HG02678 (cell line): Measurements from ENCODE around the gene GPR157.
A peak's percentile ranks its signal among the peaks of the same experiment; 100 is the strongest.
"Not testable (repeated sequence)": the region's sequence is repeated elsewhere in the genome, so short reads cannot be mapped to it uniquely, and the experiment has no call there.

Experiments used
- ATAC-seq: cut with Tn5 transposase; IDR thresholded peaks from one replicate; pipeline ENCODE4 v1.9.1; 2021; ENCODE audit warnings: mild to moderate bottlenecking, moderate library complexity; ENCODE audit not compliant: unreplicated experiment

GPR157 gene

GRCh38 chr1:9128520-9129265 is at the start of gene GPR157:
GPR157 (minus strand) TSS chr1:9129102; CDS start chr1:9129027, 75 bp downstream.
- ATAC-seq: peak; percentile 71

- no peak for ATAC-seq
These were observed 45.9 kb upstream of the GPR157 start for GRCh38 chr1:9174762-9175161.

- no peak for ATAC-seq
These were observed 45.3 kb upstream of the GPR157 start for GRCh38 chr1:9174243-9174642.

GRCh38 chr1:9169601-9170137 is 40.8 kb upstream of the GPR157 start:
- ATAC-seq: no peak

- ATAC-seq: no peak
These were observed 38.7 kb upstream of the GPR157 start for GRCh38 chr1:9167638-9168037.

- no peak for ATAC-seq
These were observed 37.7 kb upstream of the GPR157 start for GRCh38 chr1:9166289-9167235.

- ATAC-seq: no peak
These were observed 36.5 kb upstream of the GPR157 start for GRCh38 chr1:9165396-9165795.

GRCh38 chr1:9164919-9165318 is 36.0 kb upstream of the GPR157 start:
- ATAC-seq: no peak

GRCh38 chr1:9164532-9164900 is 35.6 kb upstream of the GPR157 start:
- ATAC-seq: no peak

GRCh38 chr1:9161963-9162362 is 33.1 kb upstream of the GPR157 start:
- ATAC-seq: no peak

- ATAC-seq: no peak
These were observed 32.4 kb upstream of the GPR157 start for GRCh38 chr1:9161342-9161741.

GRCh38 chr1:9160079-9160717 is 31.3 kb upstream of the GPR157 start:
- no peak for ATAC-seq

- ATAC-seq: no peak
These were observed 27.0 kb upstream of the GPR157 start for GRCh38 chr1:9155879-9156278.

- not testable (repeated sequence) for ATAC-seq
These were observed 26.5 kb upstream of the GPR157 start for GRCh38 chr1:9155405-9155804.

GRCh38 chr1:9153152-9153551 is 24.2 kb upstream of the GPR157 start:
- ATAC-seq: no peak

GRCh38 chr1:9152535-9152934 is 23.6 kb upstream of the GPR157 start:
- ATAC-seq: no peak

GRCh38 chr1:9151328-9151860 is 22.5 kb upstream of the GPR157 start:
- ATAC-seq: no peak

- no peak for ATAC-seq
These were observed 21.9 kb upstream of the GPR157 start for GRCh38 chr1:9150582-9151327.

- no peak for ATAC-seq
These were observed 21.1 kb upstream of the GPR157 start for GRCh38 chr1:9149837-9150581.

GRCh38 chr1:9149151-9149550 is 20.2 kb upstream of the GPR157 start:
- ATAC-seq: no peak
